Dedifferentiated amniotic fluid mesenchymal stem cell (primary cell): ENCODE data around the gene PLOD2.

ENCODE experiments used
- DNase-seq: peaks from one replicate; pipeline ENCODE4 v3.0.0-alpha.2; 2016; ENCODE audit errors: extremely low spot score

The PLOD2 gene

DNA sequence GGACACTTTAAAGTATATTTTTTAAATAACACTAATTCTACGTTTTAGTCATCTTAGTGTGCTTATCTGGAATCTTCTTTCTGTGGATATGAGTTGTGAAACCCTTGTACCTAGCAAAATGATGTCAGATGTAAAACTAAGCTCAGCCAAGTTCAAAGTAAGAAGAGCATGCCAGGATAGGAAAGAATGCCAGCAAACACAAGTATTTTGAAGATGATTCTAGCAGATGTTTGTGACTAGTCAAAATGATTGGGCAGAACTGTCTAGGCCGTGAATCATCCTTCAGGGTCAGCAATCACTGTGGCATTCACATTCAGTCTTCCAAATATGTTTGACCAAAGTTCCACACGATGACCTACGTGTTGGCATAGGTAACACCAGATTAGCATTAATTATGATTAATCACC is 5.4 kb upstream of the PLOD2 start:
- peak; percentile 83 for DNase-seq

DNA sequence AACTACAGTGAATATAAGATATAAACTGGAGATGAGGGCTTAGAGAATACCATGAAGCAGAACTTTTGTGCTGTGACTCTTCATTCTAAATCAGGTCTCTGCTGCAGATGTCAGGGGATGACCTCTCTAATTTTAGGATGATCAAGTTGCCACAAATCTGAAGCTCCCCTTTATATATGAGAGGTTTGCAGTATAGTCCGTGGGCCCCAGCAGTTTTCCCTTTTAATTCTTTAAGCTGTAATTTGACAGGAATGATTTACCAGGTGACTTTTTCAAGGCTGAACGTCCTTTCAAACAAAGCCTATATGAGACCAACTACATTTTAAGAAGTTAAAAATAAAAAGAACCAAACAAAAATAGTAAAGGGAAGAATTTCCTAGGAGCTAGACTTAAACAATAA is 4.9 kb upstream of the PLOD2 start:
- no peak for DNase-seq

DNA sequence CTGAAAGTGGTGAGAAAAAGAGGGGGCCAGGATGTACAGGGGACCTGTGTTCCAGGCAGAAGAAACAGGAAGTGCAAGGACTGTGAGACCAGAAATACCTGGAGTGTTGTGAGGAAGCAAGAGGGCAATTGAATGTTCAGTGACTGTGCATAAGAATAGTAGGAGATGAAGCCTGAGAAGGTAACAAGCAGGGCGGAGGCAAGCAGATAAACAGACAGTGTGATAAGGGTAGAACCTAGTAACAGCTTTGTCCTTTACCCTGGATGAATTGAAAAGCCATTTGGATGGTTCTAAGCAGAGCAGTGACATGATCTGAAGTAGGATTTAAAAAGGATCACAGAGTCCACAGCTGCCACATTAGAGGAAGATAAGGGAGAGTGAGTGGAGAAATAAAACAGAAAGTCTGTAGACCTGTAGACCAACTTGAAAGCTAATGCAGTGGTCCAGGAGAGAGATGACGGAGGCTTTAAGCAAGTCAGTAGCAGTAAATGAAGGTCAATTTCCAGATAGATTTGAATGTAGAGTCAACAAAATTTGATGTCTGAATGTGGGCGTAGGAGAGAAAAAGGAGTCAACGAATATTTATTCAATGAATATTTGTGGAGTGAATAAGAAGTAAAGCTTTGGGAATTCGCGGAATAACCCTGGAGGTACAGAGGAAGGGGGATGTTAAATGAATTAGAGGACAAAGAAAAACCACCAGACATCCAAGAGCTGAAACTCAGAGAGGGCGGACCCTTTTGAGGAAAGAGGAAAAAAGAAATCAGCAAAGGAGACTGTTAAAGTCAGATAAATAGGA is 4.2 kb upstream of the PLOD2 start:
- peak; percentile 75 for DNase-seq

DNA sequence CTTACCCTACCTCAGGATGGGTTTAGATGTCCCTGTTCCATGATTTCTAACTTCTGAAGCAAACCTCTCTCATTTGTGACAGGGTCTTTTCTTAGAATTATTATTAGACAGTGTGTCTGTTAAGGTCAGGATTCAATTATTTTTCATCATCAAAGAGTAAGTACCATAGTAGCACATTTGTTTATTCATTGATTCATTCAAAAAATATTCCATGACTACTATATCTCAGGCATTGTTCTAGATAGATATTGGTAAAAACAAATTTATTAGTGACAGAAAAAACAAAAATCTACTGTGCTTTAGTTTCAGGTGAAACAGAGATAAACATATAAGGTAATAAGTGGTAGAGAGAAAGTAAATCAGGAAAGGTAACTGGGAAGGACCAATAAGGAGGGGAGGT is 3.5 kb upstream of the PLOD2 start:
- DNase-seq = no peak

DNA sequence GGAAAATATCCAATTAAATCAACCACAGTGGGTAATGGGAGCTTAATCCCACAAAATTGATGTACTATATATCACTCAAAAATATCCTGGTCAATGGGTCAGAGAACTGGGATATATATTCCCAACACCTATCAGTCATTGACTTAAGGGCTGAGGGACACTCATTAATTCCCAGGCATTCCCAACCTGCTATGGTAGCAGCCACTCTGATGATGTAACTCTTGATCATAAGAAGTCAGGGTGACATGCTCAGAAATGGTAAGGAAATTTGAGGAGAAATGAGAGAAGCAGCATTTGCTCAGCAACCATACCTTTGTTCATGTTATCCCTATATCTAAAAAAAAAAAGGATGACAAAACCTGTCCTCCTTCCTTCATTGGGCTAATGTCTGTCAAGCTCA is 3.1 kb upstream of the PLOD2 start:
- DNase-seq = no peak

DNA sequence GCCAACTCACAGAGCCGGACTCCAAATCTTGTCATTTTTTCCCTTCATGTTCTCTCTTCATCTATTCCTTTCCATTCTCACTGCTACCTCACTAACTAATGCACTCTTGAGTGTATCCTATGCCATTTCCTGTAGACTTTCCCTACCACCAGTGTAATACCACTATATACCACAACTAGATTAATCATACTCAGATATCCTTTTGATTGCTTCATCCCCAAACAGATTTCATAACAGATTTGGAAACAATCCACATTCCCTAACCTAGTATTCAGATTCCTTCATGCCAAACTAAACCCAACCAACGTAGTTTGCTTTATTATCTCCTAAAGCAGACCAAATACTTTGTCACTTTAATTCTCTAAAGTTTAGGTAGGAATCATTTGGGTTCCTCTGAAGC is 2.6 kb upstream of the PLOD2 start:
- DNase-seq = peak; percentile 93

DNA sequence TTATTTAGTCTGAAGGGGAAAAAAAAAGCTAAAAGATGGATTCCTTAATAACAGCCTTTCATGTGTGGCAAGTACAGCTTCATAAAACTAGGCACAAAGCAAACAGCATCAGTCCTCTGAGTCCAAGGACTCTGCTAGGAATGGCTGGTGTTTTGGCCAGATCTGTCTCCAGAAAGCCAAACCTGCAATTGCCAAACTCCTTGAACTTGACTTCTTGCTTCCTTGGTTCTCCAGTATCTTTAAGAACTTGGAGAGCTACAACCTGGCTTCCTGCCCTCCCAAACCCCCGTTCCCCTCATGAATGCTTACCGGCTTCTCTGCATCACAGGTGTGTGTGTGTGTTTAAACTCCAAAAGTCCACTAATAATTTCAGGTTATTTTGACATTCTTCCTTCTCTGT is 1.6 kb upstream of the PLOD2 start:
- DNase-seq = no peak

DNA sequence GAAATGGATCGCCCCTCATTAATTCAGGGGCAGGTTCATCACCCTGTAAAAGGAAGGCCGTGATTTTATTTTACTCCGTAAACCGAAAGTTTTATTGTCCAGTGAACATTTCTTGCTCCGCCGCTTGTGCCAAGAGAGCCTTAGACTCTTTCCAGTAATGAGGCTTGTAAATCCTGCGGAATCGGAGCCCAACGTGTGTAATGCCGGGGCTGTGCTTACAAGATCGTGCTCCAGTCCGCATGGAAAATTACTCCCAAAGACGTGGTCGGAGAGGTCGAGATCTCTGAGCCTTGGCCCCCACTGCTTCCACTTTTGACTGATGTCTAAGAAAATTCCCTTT is 649 bp upstream of the PLOD2 start:
- DNase-seq = peak; percentile 52

DNA sequence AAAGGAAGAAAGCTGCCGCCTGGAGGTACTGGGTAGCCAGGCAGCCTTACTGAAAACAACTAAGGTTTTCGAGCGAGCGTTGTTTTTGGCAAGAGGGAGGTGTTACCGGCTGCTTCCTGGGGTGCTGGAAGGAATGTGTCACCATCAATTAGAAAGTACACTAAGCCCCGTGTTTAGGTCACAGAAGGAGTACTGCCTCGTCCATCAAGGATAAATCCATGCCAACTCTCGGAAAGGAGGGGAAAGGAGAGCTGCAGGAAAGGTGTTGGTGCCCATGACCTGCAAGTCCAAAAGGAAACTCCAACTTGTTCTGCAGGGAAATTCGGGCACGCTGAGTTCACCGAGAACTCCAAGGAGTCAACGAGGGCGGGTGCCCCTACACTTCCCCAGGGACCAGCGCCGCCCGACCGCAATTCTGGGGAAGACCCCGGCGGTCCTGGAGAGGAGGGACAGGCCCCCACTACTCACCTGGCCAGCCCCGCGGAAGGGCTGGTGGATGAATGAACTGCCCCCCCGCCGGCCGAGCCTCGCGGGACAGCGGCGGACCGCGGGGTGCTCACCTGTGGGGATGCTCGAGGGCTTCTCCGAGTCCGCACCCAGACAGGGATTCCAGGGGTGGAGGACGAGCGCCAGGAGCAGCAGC is 542 bp downstream of the PLOD2 start:
- peak; percentile 76 for DNase-seq

DNA sequence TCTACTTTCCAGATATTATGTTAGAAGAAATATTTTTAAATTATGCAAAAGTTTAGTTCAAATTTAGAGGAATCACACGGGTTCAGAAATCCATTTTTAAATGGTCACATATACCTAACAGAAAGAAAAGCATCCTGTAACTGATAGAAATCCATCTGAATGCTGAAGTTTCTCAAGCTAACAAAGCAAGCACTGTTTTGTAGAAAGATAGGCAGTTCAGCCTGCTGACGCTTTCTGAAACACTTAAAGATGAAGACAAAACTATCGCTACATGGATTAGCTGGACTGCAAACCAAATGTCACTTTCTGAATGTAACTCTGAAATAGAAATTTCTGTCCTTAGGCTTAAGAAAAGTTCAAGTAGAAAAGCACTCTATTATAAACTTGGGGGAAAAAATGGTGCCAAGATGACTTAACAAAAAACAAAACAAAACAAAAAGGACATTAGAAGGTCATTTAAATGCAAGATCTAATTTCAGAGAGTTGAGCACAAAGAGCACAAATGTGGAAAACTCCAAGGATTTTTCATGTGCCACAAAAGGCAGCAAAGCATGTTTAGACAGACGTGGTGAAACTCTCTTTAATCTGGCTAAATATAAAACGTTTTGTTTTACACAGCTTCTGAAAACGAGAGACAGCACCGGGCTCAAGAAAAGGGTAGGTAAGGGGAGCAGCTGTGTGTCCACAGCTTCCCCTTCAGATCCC is 1.2 kb downstream of the PLOD2 start:
- no peak for DNase-seq

DNA sequence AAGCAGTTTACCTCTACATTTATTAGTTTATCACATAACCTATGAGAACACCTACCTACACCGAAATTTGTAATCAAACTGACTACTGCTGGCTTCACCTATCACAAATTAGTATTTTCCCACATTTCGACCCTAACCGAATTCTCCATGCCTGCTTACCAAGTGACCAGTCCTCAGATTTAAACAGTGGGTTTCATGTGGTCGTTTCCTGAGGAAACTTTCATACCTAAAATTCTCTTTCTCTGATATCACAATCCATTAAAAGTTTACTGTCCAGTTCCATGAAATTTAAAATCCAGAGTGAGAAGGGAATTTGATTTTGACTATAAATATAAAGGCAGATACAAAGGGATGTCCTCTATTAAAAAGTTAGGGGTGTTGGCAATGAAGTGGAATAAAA is 1.9 kb downstream of the PLOD2 start:
- no peak for DNase-seq

DNA sequence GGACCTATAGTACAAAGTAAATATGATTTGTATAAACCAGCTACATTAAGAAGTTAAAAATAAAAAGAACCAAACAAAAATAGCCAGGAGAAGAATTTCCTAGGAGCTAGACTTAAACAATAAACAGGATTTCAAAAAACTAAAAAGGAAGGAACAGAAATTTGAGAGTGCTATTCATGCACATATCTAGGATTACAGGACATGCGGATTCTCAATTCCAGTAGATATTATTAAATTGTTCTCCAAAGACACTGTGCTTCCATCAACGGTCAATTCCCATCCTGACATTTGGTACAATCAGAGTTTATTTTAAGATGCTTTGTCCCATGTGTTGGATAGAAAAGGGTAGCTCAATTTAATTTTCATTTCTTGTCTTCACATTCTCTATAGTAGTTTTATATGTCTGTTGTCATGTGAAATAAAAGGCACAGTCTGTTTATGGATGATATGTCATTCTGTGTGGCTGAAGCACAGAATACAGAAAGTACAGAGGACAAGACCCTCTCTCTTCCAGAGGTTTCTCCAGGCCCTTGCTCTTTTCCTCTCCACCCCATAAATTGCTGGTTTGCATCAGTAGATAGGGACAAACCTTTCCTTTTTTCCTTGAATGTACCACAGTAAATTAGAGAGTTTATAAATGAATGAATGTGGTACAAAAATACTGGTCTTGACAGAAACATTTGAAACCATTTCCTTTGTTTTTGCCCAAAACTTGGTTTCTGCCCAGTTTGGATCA is 3.5 kb downstream of the PLOD2 start:
- no peak for DNase-seq

DNA sequence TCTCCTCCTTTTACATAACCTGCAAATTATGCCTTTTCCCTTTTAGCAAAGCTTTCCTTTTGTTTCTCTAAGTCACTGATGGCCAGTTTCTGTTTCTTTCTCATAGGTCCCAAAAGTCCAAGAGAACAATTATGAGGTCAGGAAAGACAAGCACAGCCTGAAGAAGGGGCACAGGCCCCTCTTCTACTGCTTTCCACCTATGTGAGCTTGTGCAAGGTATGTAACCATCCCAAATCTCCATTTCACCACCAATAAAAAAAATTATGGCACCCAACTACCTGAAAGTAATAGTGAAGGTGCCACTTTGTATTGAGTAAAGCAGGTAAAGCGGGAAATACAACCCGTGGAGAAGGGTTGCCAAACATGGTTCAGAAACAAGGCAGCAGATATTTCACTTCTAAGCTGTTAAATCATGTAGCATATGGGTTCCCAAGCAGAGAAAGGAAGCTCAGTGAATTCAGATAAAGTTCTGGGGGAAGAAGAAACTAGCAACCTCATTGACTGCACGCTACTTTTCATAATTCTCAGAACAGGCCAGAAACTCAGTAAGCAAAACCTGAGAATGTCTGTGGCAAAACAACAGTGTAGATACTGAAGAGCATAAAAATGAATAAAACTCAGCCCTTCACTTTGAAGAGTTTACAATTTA is 4.2 kb downstream of the PLOD2 start:
- no peak for DNase-seq

DNA sequence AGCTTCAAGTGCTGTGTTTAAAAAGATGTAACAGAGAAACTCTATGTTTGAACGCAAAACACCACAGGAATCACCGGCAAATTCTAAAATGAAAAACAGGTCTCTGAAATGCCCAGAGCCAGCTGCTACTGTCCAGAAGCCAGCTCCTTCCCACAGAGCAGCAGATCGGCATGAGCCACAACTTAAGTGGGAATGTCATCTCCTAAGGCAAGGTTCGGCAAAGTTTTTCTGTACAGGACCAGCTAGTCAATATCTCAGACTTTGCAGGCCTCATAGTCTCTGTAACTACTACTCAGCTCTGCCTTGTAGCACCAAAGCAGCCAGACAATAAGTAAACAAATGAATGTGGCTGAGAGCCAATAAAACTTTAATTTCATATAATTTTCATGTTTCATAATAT is 4.9 kb downstream of the PLOD2 start:
- no peak for DNase-seq

DNA sequence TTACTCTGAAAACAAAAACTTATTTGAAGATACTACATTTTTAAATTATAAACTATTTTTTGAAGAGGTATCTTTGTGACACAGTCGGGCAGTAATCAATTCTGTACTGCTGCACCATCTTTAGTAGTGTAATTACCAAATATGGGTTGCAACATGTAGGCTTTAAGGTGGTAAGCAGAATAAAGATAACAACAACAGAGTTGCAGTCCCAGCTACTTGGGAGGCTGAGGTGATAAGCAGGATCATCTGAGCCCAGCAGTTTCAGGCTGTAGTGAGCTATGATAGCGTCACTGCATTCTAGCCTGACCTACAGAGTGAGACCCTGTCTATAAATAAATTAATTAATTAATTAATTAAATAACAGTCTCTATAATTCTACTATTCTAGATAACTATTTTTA is 6.0 kb downstream of the PLOD2 start:
- no peak for DNase-seq

DNA sequence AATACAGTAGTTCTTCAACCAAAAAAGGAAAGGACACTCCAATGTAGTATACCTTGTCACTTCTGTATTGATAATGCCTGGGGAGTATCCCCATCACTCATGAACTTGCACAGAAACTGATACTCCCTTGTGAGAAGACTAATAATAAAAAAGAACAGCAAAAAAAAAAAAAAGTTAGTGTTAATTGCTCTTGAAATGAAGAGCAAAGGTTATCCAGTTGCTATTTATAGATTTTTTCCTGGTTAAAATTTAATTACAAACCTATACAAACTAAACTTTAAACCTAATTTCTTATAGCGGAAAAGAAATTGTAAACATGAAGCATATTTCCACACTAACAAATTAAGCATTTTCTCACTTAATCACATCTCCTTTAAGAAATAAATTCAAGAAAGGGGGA is 6.7 kb downstream of the PLOD2 start:
- DNase-seq = no peak

DNA sequence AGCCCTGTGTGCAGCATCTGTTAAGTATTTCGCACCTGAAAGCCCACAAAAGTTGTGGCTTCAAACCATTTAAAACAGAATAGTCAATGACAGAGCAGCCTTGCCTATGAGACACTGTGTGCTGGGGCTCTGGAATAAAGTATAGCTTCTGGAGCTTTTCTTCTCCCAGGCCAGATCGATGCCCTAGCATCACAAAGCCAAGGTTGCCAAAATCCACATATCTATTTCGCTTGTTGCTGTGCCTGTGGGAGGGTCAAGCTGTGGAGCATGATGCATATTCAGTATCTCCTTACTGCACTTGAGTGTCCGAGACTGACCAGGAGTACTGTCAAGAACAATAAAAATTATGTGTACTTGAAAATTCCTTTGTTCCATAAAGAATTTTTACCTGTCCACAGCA is 7.6 kb downstream of the PLOD2 start:
- DNase-seq = no peak

DNA sequence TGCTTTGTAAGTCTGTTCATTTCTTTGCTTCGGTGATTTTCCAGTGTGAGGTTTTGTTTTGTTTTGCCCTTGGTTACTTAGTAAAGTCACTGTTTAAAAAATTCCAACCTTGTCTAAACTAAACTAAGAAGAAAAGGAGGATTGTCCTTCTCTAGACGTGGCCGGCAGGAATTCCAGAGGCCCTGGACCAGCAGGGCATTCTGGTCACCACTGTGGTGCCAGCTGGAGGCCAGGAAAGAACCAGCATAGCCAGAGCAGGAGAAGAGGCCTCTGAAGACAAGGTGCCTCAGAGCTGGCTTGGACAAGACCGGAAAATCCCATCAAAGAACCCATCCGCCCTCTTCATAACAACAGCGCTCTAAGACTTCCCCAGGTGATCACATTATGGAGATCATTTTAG is 8.2 kb downstream of the PLOD2 start:
- no peak for DNase-seq

DNA sequence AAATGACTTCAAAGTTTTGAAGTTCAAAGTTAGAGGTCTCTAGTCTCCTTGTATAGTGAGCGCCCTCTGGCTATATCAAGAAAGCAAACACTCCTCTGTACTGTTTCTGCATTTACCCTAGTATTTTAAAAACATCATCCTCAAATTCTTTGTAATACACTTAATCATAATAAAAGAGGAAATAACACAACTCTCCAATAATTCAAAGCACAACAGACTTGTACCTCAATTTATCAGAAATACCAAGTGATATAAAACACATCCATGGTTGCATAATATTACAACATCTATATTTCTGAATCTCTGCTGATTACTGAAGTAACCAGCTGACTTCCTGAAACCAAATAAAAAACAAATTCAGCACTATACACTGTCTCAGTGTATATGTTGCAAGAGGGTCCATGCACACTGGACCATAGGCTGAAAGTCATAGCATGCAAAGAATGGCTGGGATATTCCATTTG is 12.5 kb downstream of the PLOD2 start:
- no peak for DNase-seq

DNA sequence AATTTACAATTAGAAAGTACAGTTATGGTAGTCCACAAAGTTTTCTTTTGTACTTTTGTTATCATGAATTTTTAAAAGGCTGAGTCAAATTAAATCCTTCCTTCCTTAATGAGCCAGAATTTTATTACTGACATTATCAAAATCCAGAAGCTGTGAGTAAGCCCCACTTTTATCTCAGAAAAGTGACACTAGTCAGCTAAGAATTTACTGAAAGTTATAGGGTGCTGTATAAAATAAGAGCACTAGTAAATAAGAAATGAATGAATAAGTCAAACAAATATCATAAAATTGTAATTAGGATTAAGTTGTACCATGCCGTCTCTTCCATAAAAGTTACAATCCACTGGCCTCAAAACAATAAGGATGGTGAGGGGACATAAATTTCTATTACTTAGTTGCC is 15.3 kb downstream of the PLOD2 start:
- DNase-seq = no peak

DNA sequence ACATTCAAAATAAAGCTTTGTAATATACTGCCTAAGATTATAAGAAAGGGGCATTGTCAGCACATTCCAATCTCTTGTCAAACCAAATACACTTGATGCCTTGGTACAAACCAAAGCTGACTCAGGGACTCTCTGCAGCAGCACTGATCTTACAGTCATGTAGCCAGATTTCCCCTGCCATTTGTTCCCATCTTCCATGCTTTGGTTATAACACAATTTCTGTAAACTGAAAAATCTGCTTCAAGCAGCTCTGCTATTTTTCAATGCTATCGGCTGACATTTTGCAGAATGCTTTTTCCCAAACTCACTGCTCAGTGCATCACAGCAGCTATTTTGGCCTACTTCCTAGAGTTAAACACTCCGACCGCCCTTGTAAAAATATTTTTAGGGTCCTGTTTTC is 18.2 kb downstream of the PLOD2 start:
- DNase-seq = peak; percentile 35

DNA sequence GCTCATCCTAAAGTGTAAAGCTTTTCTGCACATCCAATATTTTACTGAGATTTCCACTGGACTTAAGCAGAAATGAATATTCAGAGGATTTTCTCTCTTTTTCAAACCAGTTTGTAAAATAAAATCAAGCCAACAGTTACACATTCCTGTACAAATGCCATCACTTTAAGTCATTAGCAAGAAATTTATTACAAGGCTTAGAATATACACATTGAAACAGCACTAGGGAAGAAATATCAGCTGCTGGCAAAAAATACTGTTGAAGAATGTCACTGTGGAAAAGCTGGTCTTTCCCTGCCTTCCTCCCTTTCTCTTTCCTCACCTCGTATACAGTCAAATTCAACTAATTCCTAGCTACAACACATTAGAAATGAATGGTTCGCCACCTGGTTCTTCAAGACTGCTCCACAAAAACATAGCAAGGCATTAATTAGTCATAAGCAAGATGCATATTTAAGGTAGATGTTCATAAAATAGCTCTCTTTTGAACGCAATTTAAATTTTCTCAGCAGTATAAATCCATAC is 21.3 kb downstream of the PLOD2 start:
- no peak for DNase-seq
